GM18498 (cell line): ENCODE measurements around the gene TPBG.
"Not testable (repeated sequence)": the region's sequence is repeated elsewhere in the genome, so short reads cannot be mapped to it uniquely, and the experiment has no call there.

Experiments used
- ATAC-seq: cut with Tn5 transposase; IDR thresholded peaks from one replicate; pipeline ENCODE4 v1.9.1; 2021; ENCODE audit warnings: mild to moderate bottlenecking, moderate library complexity; ENCODE audit not compliant: unreplicated experiment

The TPBG gene

DNA sequence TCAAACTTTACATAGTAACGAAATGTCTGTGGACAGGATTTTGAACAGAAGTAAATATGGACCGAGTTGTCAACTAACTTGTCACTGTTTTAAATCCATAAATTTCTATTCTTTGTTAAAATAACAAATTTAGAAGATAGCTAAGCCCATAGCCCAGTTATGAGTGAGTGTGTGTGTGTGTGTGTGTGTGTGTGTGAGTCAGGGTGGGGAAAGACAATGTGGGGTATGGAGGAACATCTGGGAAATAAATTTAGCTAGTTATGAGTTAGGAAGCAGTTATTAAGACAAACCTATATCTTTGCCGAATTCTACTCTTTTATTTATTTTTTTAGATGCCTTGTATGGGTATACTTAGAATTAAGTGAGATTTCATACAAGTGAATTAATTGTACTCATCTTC lies 9.0 kb downstream of the TPBG start:
- ATAC-seq = no peak

DNA sequence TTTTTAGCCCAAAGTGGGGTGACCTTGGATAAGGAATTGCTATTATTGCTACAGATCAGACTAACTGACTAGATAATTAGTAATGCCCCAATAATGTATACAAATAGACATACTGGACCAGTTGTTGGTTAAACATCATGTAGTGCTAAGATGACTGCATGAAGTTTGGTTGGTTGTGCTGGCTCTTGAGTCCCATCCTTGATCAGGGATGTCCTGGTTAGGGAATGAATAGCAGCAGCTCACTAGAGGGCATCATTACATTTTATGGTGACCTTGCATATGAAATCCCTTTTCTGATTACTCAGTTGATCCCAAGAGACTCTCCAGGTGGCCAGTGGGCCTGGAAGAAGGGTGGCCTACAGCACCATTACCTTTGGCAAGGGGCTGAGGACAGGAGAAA lies 10.9 kb downstream of the TPBG start:
- no peak for ATAC-seq

DNA sequence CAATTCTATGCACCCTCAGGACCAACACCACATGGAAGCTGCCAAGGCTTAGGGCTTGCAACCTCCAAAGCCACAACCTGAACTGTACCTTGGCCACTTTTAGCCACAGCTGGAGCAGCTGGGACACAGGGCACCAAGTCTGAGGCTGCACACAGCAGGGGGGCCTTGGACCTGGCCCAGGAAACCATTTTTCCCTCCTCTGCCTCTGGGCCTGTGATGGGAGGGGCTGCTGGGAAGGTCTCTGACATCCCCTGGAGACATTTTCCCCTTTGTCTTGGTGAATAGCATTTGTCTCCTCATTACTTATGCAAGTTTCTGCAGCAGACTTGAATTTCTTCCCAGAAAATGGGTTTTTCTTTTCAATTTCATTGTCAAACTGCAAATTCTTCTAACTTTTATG lies 13.0 kb downstream of the TPBG start:
- no peak for ATAC-seq

DNA sequence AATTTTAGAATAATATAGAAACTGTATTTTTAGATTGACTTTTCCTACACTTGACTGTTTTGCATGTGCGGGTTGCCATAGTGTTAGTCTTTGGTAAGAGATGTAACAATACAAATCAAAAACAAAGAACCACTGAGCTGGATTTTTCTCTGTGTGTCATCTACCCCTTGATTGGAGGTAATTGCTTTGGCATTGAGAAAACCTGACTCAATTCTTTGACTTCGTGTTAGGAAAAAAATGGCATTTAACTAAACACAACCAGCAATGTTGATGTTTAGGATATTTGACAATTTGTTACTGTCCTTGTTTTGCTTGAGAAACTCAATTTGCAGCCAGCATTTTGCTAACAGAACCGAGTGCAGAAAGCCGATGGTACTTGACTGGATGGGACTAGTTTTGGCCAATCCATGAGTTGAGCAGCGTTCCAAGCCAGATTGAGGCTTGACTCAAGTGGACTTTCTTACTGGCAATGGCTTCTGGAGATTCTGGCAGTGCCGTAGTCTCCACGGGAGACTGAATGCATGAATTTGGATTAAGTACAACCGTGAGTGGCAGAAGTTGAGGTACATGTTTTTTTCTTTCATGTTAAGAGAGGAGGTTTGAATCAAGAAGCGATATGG lies 17.1 kb downstream of the TPBG start:
- ATAC-seq = no peak

GRCh38 chr6:82381278-82381677 lies 17.7 kb downstream of the TPBG start:
- ATAC-seq = peak; percentile 90

DNA sequence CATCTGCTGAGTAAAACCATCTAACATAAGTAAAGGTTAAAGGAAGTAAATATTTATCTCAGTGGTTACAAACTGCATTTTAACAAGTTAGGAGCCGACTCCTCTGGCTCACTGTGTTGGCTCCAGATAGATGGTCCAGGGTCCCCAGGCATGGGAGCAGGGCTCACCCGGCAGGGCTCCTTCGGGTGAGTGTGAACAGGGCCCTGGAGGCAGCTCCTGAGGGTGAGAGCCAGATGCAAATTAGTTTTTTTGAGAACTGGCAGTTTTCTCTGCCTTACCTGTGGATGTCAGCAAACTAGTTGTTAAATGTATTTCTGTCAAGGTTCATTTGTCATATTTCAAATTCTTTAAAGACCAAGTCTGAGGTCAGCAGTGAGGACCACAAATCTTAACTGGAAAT lies 21.5 kb downstream of the TPBG start:
- peak; percentile 35 for ATAC-seq

DNA sequence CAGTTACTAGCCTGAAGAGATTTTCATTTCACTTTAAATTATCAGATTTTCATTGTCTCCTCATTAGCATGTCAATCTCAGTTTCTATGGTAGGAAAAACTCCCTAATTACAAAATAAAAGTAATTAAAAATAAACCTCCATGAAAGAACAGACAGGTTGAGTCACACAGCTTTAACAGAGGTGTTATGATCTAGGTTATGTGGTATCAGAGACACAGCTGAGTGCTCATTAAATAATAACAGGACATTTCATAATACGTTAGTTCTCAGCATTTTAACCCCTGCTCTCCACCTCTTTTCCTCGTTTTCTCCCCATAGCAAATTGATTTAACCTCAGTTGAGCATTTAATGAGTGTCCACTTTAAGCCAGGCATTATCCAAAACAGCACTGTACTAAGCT lies 21.9 kb downstream of the TPBG start:
- peak; percentile 10 for ATAC-seq

- ATAC-seq = no peak
Observed at GRCh38 chr6:82385961-82386360, 22.3 kb downstream of the TPBG start.

GRCh38 chr6:82394770-82395169 lies 31.2 kb downstream of the TPBG start:
- ATAC-seq = not testable (repeated sequence)

DNA sequence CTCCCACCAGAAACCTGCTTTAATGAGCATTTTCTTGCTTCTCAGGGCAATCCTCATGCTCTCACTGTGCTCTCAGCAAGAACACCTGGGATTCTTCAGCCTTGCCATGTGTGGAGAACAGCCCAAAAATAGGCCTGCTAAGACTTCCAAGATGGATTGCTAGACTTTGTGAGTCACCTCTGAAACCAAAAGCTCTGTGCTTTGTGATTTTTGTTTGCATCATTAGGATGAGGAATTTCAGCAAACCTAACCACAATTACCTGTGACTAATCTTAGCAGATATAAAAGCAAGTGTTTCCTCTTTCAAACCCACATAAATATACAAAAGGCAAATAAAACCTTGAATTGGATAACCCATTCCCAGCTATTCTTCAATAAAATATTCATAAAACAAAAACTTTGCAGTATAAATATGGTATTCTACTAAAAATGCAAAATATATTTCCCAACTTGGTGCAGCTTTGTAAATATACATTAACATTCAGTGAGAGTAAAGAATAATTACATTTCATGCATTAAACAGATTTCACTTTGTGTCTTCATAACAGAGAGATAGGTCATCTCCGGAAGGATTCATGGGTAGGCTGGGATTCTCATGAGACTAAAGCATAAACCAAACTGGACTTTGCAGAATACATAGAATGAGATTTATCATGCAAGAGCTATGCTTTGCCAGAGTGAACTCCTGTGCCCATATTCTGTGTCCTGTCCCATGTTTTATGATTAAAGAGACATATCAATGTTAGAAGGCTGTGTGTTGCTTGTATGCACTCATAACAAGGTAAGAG lies 33.5 kb downstream of the TPBG start:
- peak; percentile 67 for ATAC-seq

DNA sequence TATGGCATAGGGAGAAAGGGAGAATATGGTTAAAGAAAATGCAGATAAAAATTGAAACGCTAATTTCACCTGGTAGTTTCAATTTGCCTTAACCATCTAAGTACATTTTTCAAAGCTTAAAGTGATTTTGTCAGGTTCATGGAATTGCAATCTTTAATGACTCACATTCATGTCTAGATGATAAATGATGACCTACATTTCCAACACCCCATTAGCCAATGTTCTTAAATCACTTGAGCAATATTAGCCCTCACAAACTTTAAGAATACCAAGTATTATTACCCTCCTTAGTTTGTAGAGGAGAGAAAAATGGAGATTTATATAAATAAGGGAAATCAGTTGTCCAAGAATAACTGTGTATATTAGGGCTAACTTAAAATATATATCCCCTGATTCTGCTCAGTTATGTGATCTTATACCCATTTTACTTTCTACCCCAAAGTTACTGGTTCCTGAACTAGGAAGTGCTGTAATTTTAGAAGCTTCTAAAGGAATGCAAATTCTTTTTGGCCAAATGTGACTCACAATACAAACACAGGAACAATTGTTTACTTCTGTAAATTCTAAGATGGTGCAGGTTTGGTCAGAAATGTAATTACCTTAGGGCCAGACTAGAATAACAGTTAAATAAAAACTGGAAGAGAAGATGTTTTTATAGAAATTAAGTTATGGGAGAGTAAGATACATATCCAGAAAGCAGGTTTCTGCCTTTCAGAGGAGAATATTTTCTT lies 34.5 kb downstream of the TPBG start:
- no peak for ATAC-seq

DNA sequence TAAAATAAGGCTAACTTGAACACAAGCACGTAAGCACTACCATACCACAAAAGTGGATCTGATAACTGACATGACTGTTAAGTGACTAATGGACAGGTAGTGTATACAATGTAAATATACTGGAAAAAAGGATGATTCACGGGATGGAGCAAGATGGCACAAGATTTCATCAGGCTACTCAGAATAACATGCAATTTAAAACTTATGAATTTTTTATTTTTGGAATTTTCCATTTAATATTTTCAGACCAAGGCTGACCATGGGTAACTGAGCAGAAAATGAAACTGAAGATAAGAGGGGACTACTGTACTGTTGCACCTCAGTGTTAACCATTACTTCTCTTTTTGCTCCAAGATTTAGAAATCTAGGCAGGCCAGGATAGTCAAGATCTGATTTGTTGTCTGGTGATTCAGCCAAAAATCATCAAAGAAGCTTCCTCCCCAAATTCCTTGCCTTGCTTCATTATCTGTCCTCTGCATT lies 45.4 kb downstream of the TPBG start:
- ATAC-seq = peak; percentile 89

- no peak for ATAC-seq
Observed at GRCh38 chr6:82410151-82410648, 46.6 kb downstream of the TPBG start.

DNA sequence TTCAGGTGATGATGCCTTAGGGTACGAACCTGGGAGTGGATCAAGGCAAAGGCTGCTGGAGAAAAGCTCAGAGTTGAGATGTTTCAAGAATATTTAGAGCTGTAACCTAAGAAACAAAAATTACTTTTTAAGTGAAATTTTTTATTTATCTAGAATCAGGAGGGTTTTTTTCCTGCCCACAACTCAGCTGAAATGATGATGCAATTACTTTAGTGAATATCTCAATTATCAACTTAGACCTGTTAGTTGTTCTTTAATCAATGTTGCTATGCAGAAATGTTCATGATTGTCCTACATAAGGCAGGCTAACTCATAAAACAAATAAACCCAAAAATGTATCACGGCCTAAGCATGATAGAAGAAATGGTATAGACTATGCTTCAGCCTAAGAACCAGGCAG lies 50.3 kb downstream of the TPBG start:
- no peak for ATAC-seq

DNA sequence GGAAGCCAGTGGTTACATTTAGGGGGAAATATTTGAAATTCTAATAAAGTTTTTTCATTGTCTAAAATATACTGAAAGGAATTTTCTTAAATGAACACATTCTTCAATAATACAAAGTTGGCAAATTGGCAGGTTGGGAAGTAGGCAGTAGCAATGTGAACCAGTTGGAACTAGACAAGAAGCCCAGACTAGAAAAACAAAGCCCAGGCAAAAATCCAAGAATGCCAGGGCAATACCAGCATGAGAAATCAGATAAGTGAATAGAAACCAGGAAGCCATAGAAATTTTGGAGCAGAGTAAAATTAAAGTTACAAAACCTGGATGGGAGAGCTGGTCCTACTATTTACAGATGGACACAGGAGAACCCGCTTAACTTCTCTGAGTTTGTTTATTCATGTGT lies 52.2 kb downstream of the TPBG start:
- no peak for ATAC-seq

DNA sequence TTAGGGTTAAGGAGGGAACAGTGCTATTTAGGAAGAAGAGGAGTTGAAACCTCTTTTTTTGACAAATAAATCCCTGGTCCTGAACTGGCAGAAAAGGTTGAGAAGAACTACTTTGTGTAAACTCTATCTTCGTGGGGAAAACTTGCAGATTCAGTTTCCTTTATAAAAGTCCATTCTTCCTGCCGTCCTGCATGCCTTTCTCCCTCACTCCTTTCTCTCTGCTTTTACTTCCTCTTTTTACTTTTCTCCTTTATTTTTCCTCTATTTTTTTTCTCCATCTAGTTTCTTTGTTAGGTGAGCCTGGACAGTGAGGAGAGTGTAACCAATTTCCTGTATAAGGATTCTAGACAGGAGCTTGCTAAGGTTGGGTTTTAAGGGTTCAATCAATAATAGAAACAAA lies 52.7 kb downstream of the TPBG start:
- no peak for ATAC-seq
